ENCODE results near the gene CHST3.
"Not testable (repeated sequence)": the region's sequence is repeated elsewhere in the genome, so short reads cannot be mapped to it uniquely, and the experiment has no call there.

Gene CHST3

GRCh38 chr10:71945819-71946474 is 18.2 kb upstream of the CHST3 start:
- DNase-seq, result no peak
- in situ Hi-C loops (cut with MboI; ENCODE audit: low pct_unique_long_range_greater_than_20kb, low sequenced_read_pairs), result loop anchor here (25.0 kb wide), 1 partner anchor 391 kb away; no protein-coding TSS in a partner anchor

GRCh38 chr10:71946700-71947099 is 17.5 kb upstream of the CHST3 start:
- in situ Hi-C loops (cut with MboI; ENCODE audit: low pct_unique_long_range_greater_than_20kb, low sequenced_read_pairs), result loop anchor here (25.0 kb wide), 1 partner anchor 391 kb away; no protein-coding TSS in a partner anchor
- DNase-seq, result no peak

- DNase-seq, result no peak
- in situ Hi-C loops (cut with MboI; ENCODE audit: low pct_unique_long_range_greater_than_20kb, low sequenced_read_pairs), result loop anchor here (25.0 kb wide), 1 partner anchor 389 kb away; no protein-coding TSS in a partner anchor
These were observed 15.6 kb upstream of the CHST3 start for GRCh38 chr10:71948496-71949067.

- in situ Hi-C loops (cut with MboI; ENCODE audit: low pct_unique_long_range_greater_than_20kb, low sequenced_read_pairs), result no loop called here
These were observed 13.5 kb upstream of the CHST3 start for GRCh38 chr10:71950683-71951082.

GRCh38 chr10:71952745-71953144 is 11.4 kb upstream of the CHST3 start:
- in situ Hi-C loops (cut with MboI; ENCODE audit: low pct_unique_long_range_greater_than_20kb, low sequenced_read_pairs), result no loop called here
- DNase-seq, result no peak

More at GRCh38 chr10:71950683-71951082, 13.5 kb upstream of the CHST3 start:
- no peak for DNase-seq

GRCh38 chr10:71957546-71958275 is 6.5 kb upstream of the CHST3 start:
- peak; percentile 33 for DNase-seq
- in situ Hi-C loops (cut with MboI; ENCODE audit: low pct_unique_long_range_greater_than_20kb, low sequenced_read_pairs), result no loop called here

- in situ Hi-C loops (cut with MboI; ENCODE audit: low pct_unique_long_range_greater_than_20kb, low sequenced_read_pairs), result no loop called here
- DNase-seq, result no peak
These were observed 4.7 kb upstream of the CHST3 start for GRCh38 chr10:71959526-71959925.

GRCh38 chr10:71961831-71962230 is 2.4 kb upstream of the CHST3 start:
- no peak for DNase-seq
- in situ Hi-C loops (cut with MboI; ENCODE audit: low pct_unique_long_range_greater_than_20kb, low sequenced_read_pairs), result no loop called here

- no peak for DNase-seq
- in situ Hi-C loops (cut with MboI; ENCODE audit: low pct_unique_long_range_greater_than_20kb, low sequenced_read_pairs), result no loop called here
These were observed 1.3 kb upstream of the CHST3 start for GRCh38 chr10:71962901-71963300.

GRCh38 chr10:71963351-71964097 is 671 bp upstream of the CHST3 start:
- DNase-seq, result no peak
- in situ Hi-C loops (cut with MboI; ENCODE audit: low pct_unique_long_range_greater_than_20kb, low sequenced_read_pairs), result no loop called here

GRCh38 chr10:71964743-71965515 is 734 bp downstream of the CHST3 start:
- in situ Hi-C loops (cut with MboI; ENCODE audit: low pct_unique_long_range_greater_than_20kb, low sequenced_read_pairs), result no loop called here
- peak; percentile 53 for DNase-seq

- in situ Hi-C loops (cut with MboI; ENCODE audit: low pct_unique_long_range_greater_than_20kb, low sequenced_read_pairs), result no loop called here
- no peak for DNase-seq
These were observed 1.4 kb downstream of the CHST3 start for GRCh38 chr10:71965623-71966022.

GRCh38 chr10:71966046-71967004 is 2.1 kb downstream of the CHST3 start:
- DNase-seq, result no peak

GRCh38 chr10:71967958-71968357 is 3.8 kb downstream of the CHST3 start:
- DNase-seq; in situ Hi-C loops (cut with MboI; ENCODE audit: low pct_unique_long_range_greater_than_20kb, low sequenced_read_pairs): not testable (repeated sequence)

More at GRCh38 chr10:71966046-71967004, 2.1 kb downstream of the CHST3 start:
- in situ Hi-C loops (cut with MboI; ENCODE audit: low pct_unique_long_range_greater_than_20kb, low sequenced_read_pairs), result no loop called here

GRCh38 chr10:71968553-71969474 is 4.6 kb downstream of the CHST3 start:
- in situ Hi-C loops (cut with MboI; ENCODE audit: low pct_unique_long_range_greater_than_20kb, low sequenced_read_pairs), result no loop called here
- DNase-seq, result no peak

- DNase-seq, result no peak
- in situ Hi-C loops (cut with MboI; ENCODE audit: low pct_unique_long_range_greater_than_20kb, low sequenced_read_pairs), result no loop called here
These were observed 5.7 kb downstream of the CHST3 start for GRCh38 chr10:71969929-71970328.

GRCh38 chr10:71970331-71970730 is 6.1 kb downstream of the CHST3 start:
- DNase-seq, result peak; percentile 25
- in situ Hi-C loops (cut with MboI; ENCODE audit: low pct_unique_long_range_greater_than_20kb, low sequenced_read_pairs), result no loop called here
